HEK293 (cell line): Measurements from ENCODE around the gene OMD.

ENCODE experiments used
- CTCF ChIA-PET: fragments of 350-600 bp; formaldehyde crosslinking; extraction: SDS; loops from one replicate; lab custom pipeline; 2021; ENCODE audit warnings: antibody characterized with exemption; lab: Yijun Ruan, JAX
- POLR2A ChIA-PET: fragments of 300-600 bp; formaldehyde crosslinking; extraction: SDS; loops from one replicate; lab custom pipeline; 2020; ENCODE audit warnings: antibody characterized with exemption, inconsistent platforms; lab: Yijun Ruan, JAX
- H3K27ac ChIP-seq: fragments of 200-500 bp; sonication (Bioruptor generic); 2 replicates; pipeline ENCODE4 v1.5.1; 2014; ENCODE audit warnings: low read depth, low read length, control low read depth, inconsistent platforms; ENCODE audit errors: extremely low read depth
- H3K36me3 ChIP-seq, 2 experiments: fragments of 200-500 bp in 1 of 2; sonication (Bioruptor generic) in 1 of 2; 1 replicate in 1 of 2; 2 replicates in 1 of 2; pipeline ENCODE4 v1.5.1; 2014 to 2017; ENCODE audit warnings: inconsistent platforms in 2 of 2, low read length in 2 of 2; ENCODE audit not compliant: control insufficient read depth in 2 of 2, insufficient read depth in 1 of 2
- H3K4me1 ChIP-seq: fragments of 200-500 bp; sonication (Bioruptor generic); 2 replicates; pipeline ENCODE4 v1.5.1; 2014; ENCODE audit warnings: mild to moderate bottlenecking, low read length, inconsistent platforms; ENCODE audit not compliant: control insufficient read depth, insufficient read depth
- H3K4me3 ChIP-seq: 2 replicates; pipeline ENCODE4 v1.5.1; 2011; ENCODE audit warnings: low read depth, mild to moderate bottlenecking, control low read depth, low read length, moderate library complexity
- H3K9me3 ChIP-seq: fragments of 200-500 bp; sonication (Bioruptor generic); 2 replicates; pipeline ENCODE4 v1.5.1; 2014; ENCODE audit warnings: low read depth, low read length, inconsistent platforms; ENCODE audit not compliant: control insufficient read depth, insufficient read depth
- BCL11A ChIP-seq: fragments of 450-650 bp; formaldehyde crosslinking; IDR thresholded peaks from 2 replicates; pipeline ENCODE4 v1.5.1; 2016; ENCODE audit warnings: low read depth, missing biosample characterization, missing genetic modification characterization
- KLF10 ChIP-seq: fragments of 450-650 bp; IDR thresholded peaks from 2 replicates; pipeline ENCODE4 v1.5.1; 2018; ENCODE audit warnings: missing biosample characterization, mild to moderate bottlenecking, missing genetic modification characterization
- KLF9 ChIP-seq: fragments of 450-650 bp; formaldehyde crosslinking; IDR thresholded peaks from 2 replicates; pipeline ENCODE4 v1.5.1; 2016; ENCODE audit warnings: missing biosample characterization, missing genetic modification characterization, low read depth
- MYNN ChIP-seq: fragments of 450-650 bp; formaldehyde crosslinking; IDR thresholded peaks from 2 replicates; pipeline ENCODE4 v1.5.1; 2016; ENCODE audit warnings: missing biosample characterization, missing genetic modification characterization, borderline replicate concordance
- ZBTB1 ChIP-seq: fragments of 450-650 bp; formaldehyde crosslinking; IDR thresholded peaks from 2 replicates; pipeline ENCODE4 v1.5.1; 2016; ENCODE audit warnings: missing biosample characterization, missing genetic modification characterization
- ZBTB48 ChIP-seq: fragments of 450-650 bp; formaldehyde crosslinking; IDR thresholded peaks from 2 replicates; pipeline ENCODE4 v1.5.1; 2016; ENCODE audit warnings: missing biosample characterization, missing genetic modification characterization
- ZFP41 ChIP-seq: fragments of 450-650 bp; formaldehyde crosslinking; IDR thresholded peaks from 2 replicates; pipeline ENCODE4 v1.5.1; 2016; ENCODE audit warnings: missing biosample characterization, missing genetic modification characterization, borderline replicate concordance
- ZNF146 ChIP-seq: fragments of 450-650 bp; formaldehyde crosslinking; IDR thresholded peaks from 2 replicates; pipeline ENCODE4 v1.5.1; 2016; ENCODE audit warnings: missing biosample characterization, missing genetic modification characterization
- ZNF155 ChIP-seq: fragments of 450-650 bp; formaldehyde crosslinking; IDR thresholded peaks from 2 replicates; pipeline ENCODE4 v1.5.1; 2016; ENCODE audit warnings: missing biosample characterization, missing genetic modification characterization
- ZNF2 ChIP-seq: fragments of 450-650 bp; formaldehyde crosslinking; IDR thresholded peaks from 2 replicates; pipeline ENCODE4 v1.5.1; 2016; ENCODE audit warnings: missing biosample characterization, missing genetic modification characterization
- ZNF24 ChIP-seq: fragments of 450-650 bp; formaldehyde crosslinking; IDR thresholded peaks from 2 replicates; pipeline ENCODE4 v1.5.1; 2016; ENCODE audit warnings: missing biosample characterization, missing genetic modification characterization
- ZNF248 ChIP-seq: fragments of 450-650 bp; formaldehyde crosslinking; IDR thresholded peaks from 2 replicates; pipeline ENCODE4 v1.5.1; 2017; ENCODE audit warnings: missing biosample characterization, missing genetic modification characterization
- ZNF292 ChIP-seq: fragments of 450-650 bp; formaldehyde crosslinking; IDR thresholded peaks from 2 replicates; pipeline ENCODE4 v1.5.1; 2016; ENCODE audit warnings: low read depth, missing biosample characterization, missing genetic modification characterization, borderline replicate concordance
- ZNF350 ChIP-seq: fragments of 450-650 bp; formaldehyde crosslinking; IDR thresholded peaks from 2 replicates; pipeline ENCODE4 v1.5.0; 2017; ENCODE audit warnings: missing biosample characterization, mild to moderate bottlenecking, missing genetic modification characterization
- ZNF560 ChIP-seq: fragments of 450-650 bp; formaldehyde crosslinking; IDR thresholded peaks from 2 replicates; pipeline ENCODE4 v1.5.1; 2017; ENCODE audit warnings: missing biosample characterization, missing genetic modification characterization, borderline replicate concordance
- ZSCAN16 ChIP-seq: fragments of 450-650 bp; formaldehyde crosslinking; IDR thresholded peaks from 2 replicates; pipeline ENCODE4 v1.5.1; 2016; ENCODE audit warnings: missing biosample characterization, missing genetic modification characterization
- TF ChIP-seq, protein P1 (sequence below): fragments of 450-650 bp; formaldehyde crosslinking; IDR thresholded peaks from 2 replicates; pipeline ENCODE4 v1.5.1; 2016; ENCODE audit warnings: missing biosample characterization, missing genetic modification characterization
- TF ChIP-seq, protein P2 (sequence below): fragments of 450-650 bp; formaldehyde crosslinking; IDR thresholded peaks from 2 replicates; pipeline ENCODE4 v1.5.1; 2016; ENCODE audit warnings: missing biosample characterization, missing genetic modification characterization
- TF ChIP-seq, protein P3 (sequence below): fragments of 450-650 bp; IDR thresholded peaks from 2 replicates; pipeline ENCODE4 v1.5.1; 2018; ENCODE audit warnings: missing biosample characterization, missing genetic modification characterization
- TF ChIP-seq, protein P4 (sequence below): fragments of 450-650 bp; formaldehyde crosslinking; conservative IDR thresholded peaks from 2 replicates; pipeline ENCODE4 v1.5.1; 2016; ENCODE audit warnings: low read depth, missing biosample characterization, missing genetic modification characterization

OMD gene

DNA sequence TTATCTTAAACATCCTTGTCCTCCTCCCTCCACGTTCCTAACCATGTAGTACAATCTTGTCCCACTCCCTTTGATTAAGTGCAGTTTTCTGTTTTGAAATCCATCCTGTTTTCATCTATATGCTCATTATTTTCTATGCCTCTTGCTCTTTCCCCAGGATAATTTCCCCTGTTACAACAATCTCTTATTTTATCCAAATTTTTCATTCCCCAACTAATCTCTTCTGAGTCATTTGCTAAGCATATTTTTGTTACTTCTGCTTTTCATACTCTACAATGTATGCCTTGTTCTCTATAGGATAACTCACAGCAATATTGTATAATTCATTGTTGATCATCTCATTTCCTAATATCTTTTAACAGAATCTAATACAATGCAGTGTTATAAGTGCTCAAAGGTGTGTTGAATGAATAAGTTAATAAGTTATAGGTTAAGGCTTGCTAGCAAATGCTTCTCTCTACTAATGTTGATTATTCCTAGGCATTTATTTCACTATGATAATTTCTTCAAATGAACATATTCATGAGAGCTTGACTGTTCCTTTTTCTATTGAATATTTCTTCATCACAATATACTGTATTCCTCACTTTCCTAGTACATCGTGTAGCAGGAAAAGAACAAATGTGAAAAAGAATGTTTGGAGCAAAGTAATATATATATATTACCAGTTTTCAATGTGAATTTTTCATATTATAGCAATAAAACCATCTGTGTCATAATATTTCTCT lies 1.5 kb downstream of the OMD start:
- H3K36me3 ChIP-seq = no peaks in the 10 kb centered on the region
- H3K9me3 ChIP-seq = no peaks in the 10 kb centered on the region
- POLR2A ChIA-PET = no interaction called here
- H3K27ac ChIP-seq = no peak overlapping the region
- no peak for TF ChIP-seq KLF10
- H3K4me1 ChIP-seq = no peaks in the 10 kb centered on the region
- no peak overlapping the region for H3K4me3 ChIP-seq
- CTCF ChIA-PET = no interaction called here

DNA sequence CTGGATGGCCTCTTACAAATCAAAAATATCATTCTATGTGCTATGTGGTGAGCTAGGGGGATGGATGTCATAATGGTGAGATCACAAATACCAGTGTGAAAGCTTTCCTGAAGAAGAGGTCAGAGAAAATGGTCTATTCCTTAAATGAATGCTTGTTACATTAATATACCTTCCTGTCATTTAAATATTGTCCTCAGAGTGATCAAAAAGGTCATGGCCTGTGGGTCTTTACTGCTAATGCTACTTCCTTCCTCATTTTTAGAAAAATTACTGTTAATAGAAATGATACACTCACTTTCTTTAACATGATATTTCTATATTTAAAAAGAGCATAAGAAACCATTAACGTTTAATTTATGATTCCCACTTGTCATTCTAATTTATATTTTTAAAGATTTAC lies 9.7 kb downstream of the OMD start:
- Histone ChIP-seq H3K4me3 (no peak overlapping the region), H3K9me3 (no peaks in the 10 kb centered on the region)
- TF ChIP-seq ZNF2 (no peak), BCL11A (tag by site-specific recombination) (no peak), ZNF146 (tag by site-specific recombination) (no peak), ZBTB1 (tag by site-specific recombination) (no peak), ZNF155 (tag by site-specific recombination) (no peak), MYNN (tag by site-specific recombination) (no peak), ZNF248 (tag by site-specific recombination) (no peak), KLF9 (tag by site-specific recombination) (no peak), ZNF350 (tag by site-specific recombination) (no peak), ZNF560 (tag by site-specific recombination) (no peak), ZNF292 (tag by site-specific recombination) (no peak), ZSCAN16 (tag by site-specific recombination) (no peak), ZFP41 (no peak), ZNF24 (no peak), ZBTB48 (no peak)
- TF ChIP-seq, protein P1, sequence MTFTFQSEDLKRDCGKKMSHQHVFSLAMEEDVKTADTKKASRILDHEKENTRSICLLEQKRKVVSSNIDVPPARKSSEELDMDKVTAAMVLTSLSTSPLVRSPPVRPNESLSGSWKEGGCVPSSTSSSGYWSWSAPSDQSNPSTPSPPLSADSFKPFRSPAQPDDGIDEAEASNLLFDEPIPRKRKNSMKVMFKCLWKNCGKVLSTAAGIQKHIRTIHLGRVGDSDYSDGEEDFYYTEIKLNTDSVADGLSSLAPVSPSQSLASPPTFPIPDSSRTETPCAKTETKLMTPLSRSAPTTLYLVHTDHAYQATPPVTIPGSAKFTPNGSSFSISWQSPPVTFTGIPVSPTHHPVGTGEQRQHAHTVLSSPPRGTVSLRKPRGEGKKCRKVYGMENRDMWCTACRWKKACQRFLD (tag by site-specific recombination) = no peak
- TF ChIP-seq, protein P2, sequence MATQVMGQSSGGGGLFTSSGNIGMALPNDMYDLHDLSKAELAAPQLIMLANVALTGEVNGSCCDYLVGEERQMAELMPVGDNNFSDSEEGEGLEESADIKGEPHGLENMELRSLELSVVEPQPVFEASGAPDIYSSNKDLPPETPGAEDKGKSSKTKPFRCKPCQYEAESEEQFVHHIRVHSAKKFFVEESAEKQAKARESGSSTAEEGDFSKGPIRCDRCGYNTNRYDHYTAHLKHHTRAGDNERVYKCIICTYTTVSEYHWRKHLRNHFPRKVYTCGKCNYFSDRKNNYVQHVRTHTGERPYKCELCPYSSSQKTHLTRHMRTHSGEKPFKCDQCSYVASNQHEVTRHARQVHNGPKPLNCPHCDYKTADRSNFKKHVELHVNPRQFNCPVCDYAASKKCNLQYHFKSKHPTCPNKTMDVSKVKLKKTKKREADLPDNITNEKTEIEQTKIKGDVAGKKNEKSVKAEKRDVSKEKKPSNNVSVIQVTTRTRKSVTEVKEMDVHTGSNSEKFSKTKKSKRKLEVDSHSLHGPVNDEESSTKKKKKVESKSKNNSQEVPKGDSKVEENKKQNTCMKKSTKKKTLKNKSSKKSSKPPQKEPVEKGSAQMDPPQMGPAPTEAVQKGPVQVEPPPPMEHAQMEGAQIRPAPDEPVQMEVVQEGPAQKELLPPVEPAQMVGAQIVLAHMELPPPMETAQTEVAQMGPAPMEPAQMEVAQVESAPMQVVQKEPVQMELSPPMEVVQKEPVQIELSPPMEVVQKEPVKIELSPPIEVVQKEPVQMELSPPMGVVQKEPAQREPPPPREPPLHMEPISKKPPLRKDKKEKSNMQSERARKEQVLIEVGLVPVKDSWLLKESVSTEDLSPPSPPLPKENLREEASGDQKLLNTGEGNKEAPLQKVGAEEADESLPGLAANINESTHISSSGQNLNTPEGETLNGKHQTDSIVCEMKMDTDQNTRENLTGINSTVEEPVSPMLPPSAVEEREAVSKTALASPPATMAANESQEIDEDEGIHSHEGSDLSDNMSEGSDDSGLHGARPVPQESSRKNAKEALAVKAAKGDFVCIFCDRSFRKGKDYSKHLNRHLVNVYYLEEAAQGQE (tag by site-specific recombination) = no peak
- TF ChIP-seq, protein P3, sequence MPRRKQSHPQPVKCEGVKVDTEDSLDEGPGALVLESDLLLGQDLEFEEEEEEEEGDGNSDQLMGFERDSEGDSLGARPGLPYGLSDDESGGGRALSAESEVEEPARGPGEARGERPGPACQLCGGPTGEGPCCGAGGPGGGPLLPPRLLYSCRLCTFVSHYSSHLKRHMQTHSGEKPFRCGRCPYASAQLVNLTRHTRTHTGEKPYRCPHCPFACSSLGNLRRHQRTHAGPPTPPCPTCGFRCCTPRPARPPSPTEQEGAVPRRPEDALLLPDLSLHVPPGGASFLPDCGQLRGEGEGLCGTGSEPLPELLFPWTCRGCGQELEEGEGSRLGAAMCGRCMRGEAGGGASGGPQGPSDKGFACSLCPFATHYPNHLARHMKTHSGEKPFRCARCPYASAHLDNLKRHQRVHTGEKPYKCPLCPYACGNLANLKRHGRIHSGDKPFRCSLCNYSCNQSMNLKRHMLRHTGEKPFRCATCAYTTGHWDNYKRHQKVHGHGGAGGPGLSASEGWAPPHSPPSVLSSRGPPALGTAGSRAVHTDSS (tag by site-specific recombination) = no peak
- TF ChIP-seq, protein P4, sequence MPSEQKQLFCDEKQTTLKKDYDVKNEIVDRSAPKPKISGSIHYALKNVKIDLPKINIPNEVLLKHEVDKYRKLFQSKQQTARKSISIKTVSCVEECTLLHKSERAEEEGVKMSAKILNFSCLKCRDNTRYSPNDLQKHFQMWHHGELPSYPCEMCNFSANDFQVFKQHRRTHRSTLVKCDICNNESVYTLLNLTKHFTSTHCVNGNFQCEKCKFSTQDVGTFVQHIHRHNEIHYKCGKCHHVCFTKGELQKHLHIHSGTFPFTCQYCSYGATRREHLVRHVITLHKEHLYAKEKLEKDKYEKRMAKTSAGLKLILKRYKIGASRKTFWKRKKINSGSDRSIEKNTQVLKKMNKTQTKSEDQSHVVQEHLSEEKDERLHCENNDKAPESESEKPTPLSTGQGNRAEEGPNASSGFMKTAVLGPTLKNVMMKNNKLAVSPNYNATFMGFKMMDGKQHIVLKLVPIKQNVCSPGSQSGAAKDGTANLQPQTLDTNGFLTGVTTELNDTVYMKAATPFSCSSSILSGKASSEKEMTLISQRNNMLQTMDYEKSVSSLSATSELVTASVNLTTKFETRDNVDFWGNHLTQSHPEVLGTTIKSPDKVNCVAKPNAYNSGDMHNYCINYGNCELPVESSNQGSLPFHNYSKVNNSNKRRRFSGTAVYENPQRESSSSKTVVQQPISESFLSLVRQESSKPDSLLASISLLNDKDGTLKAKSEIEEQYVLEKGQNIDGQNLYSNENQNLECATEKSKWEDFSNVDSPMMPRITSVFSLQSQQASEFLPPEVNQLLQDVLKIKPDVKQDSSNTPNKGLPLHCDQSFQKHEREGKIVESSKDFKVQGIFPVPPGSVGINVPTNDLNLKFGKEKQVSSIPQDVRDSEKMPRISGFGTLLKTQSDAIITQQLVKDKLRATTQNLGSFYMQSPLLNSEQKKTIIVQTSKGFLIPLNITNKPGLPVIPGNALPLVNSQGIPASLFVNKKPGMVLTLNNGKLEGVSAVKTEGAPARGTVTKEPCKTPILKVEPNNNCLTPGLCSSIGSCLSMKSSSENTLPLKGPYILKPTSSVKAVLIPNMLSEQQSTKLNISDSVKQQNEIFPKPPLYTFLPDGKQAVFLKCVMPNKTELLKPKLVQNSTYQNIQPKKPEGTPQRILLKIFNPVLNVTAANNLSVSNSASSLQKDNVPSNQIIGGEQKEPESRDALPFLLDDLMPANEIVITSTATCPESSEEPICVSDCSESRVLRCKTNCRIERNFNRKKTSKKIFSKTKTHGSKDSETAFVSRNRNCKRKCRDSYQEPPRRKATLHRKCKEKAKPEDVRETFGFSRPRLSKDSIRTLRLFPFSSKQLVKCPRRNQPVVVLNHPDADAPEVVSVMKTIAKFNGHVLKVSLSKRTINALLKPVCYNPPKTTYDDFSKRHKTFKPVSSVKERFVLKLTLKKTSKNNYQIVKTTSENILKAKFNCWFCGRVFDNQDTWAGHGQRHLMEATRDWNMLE = no peak
- TF ChIP-seq, all 188 proteins: peak for 0
- Histone ChIP-seq H3K36me3 (no peaks in the 10 kb centered on the region), H3K27ac (no peak overlapping the region), H3K4me1 (no peaks in the 10 kb centered on the region)
- ChIA-PET CTCF (no interaction called here), POLR2A (no interaction called here)
